ENCODE data around the gene ITCH. TPM values are rescaled to one million over a fixed set of nuclear protein-coding genes. Genes with fewer than 3 reads are reported as not detected.

ITCH gene
- total RNA-seq, 1 experiment from 2014 or later = 44.4 TPM

Small RNAs within 50 kb of the gene (small RNA-seq; reads per million reads assigned to genes)
- gene AL356299.1 (0 reads per million in 2 experiments), gene MIR644A (0 reads per million in 2 experiments), gene RF00019 (0 reads per million in 2 experiments)

Other genes starting within 250 kb of the ITCH start
- gene ASIP, start 121.8 kb upstream of the ITCH start, total RNA-seq (2014; rRNA removed; shearing (Covaris generic)) = 0.55 TPM in 1 of 2 replicates, not detected in the other
- gene AHCY, start 59.9 kb upstream of the ITCH start, total RNA-seq (2014; rRNA removed; shearing (Covaris generic)) = 251 and 264 TPM in 2 replicates
- gene DYNLRB1, start 153.1 kb downstream of the ITCH start, total RNA-seq (2014; rRNA removed; shearing (Covaris generic)) = 223 and 259 TPM in 2 replicates
- 1.1 and 1.5 TPM in 2 replicates for gene MAP1LC3A, start 195.4 kb downstream of the ITCH start, total RNA-seq (2014; rRNA removed; shearing (Covaris generic))